Kidney capillary endothelial cell (primary cell): Measurements from ENCODE around the gene SKAP1.
"Not testable (repeated sequence)": the region's sequence is repeated elsewhere in the genome, so short reads cannot be mapped to it uniquely, and the experiment has no call there.

Source experiments
- DNase-seq: peaks from one replicate; pipeline ENCODE4 v3.0.0-alpha.2; 2018; ENCODE audit warnings: low spot score

SKAP1 gene

GRCh38 chr17:48282303-48282702 is 147.7 kb downstream of the SKAP1 start:
- DNase-seq, result no peak

GRCh38 chr17:48278760-48279491 is 151.1 kb downstream of the SKAP1 start:
- DNase-seq, result no peak

GRCh38 chr17:48276776-48277175 is 153.2 kb downstream of the SKAP1 start:
- no peak for DNase-seq

GRCh38 chr17:48270899-48271298 is 159.1 kb downstream of the SKAP1 start:
- no peak for DNase-seq

- DNase-seq, result no peak
These were observed 160.8 kb downstream of the SKAP1 start for GRCh38 chr17:48269209-48269608.

GRCh38 chr17:48263731-48264035 is 166.3 kb downstream of the SKAP1 start:
- DNase-seq, result no peak

GRCh38 chr17:48262982-48263730 is 166.9 kb downstream of the SKAP1 start:
- no peak for DNase-seq

- peak; percentile 84 for DNase-seq
These were observed 168.6 kb downstream of the SKAP1 start for GRCh38 chr17:48261297-48261880.

- peak; percentile 71 for DNase-seq
These were observed 170.2 kb downstream of the SKAP1 start for GRCh38 chr17:48259694-48260291.

GRCh38 chr17:48258331-48258730 is 171.7 kb downstream of the SKAP1 start:
- no peak for DNase-seq

GRCh38 chr17:48255759-48256158 is 174.3 kb downstream of the SKAP1 start:
- no peak for DNase-seq

GRCh38 chr17:48254896-48255295 is 175.1 kb downstream of the SKAP1 start:
- DNase-seq, result no peak

GRCh38 chr17:48253975-48254374 is 176.0 kb downstream of the SKAP1 start:
- no peak for DNase-seq

- no peak for DNase-seq
These were observed 178.1 kb downstream of the SKAP1 start for GRCh38 chr17:48251950-48252349.

GRCh38 chr17:48250949-48251348 is 179.1 kb downstream of the SKAP1 start:
- DNase-seq, result no peak

- DNase-seq, result not testable (repeated sequence)
These were observed 180.0 kb downstream of the SKAP1 start for GRCh38 chr17:48250059-48250458.

- no peak for DNase-seq
These were observed 182.4 kb downstream of the SKAP1 start for GRCh38 chr17:48247603-48248002.

- DNase-seq, result no peak
These were observed 183.0 kb downstream of the SKAP1 start for GRCh38 chr17:48247038-48247437.

- no peak for DNase-seq
These were observed 183.4 kb downstream of the SKAP1 start for GRCh38 chr17:48246612-48247011.

GRCh38 chr17:48245465-48246033 is 184.5 kb downstream of the SKAP1 start:
- not testable (repeated sequence) for DNase-seq

GRCh38 chr17:48244814-48245213 is 185.2 kb downstream of the SKAP1 start:
- DNase-seq, result no peak

GRCh38 chr17:48244121-48244711 is 185.8 kb downstream of the SKAP1 start:
- DNase-seq, result peak; percentile 90
